ENCODE measurements around the gene IRS1.

IRS1 gene

GRCh38 chr2:226839951-226840350, 40.3 kb upstream of the IRS1 start:
- H3K27ac ChIP-seq = no peak overlapping the region
- CTCF ChIA-PET = no interaction called here
- no peak for TF ChIP-seq CTCF (conservative IDR thresholded peaks at IDR 0.05; ENCODE audit: low read depth)
- no peak for DNase-seq (ENCODE audit: low spot score)
- POLR2A ChIA-PET (ENCODE audit: low non-redundant PET) = interaction anchor here (0.7 kb wide), 1 partner anchor 120 kb away, joined by 3 read pairs; no protein-coding TSS in a partner anchor

- TF ChIP-seq CTCF (conservative IDR thresholded peaks at IDR 0.05; ENCODE audit: low read depth) = no peak
- H3K27ac ChIP-seq = no peak overlapping the region
- no peak for DNase-seq (ENCODE audit: low spot score)
- ChIA-PET POLR2A (ENCODE audit: low non-redundant PET) (no interaction called here), CTCF (interaction anchor here (0.6 kb wide), 1 partner anchor 94 kb away, joined by 4 read pairs; no protein-coding TSS in a partner anchor)
Measured at GRCh38 chr2:226839161-226839560, 39.5 kb upstream of the IRS1 start.

- CTCF ChIA-PET = interaction anchor here (0.6 to 0.7 kb wide), 2 partner anchors 8 to 94 kb away, joined by 4 to 5 read pairs; no protein-coding TSS in a partner anchor
- no peak overlapping the region for H3K27ac ChIP-seq
- DNase-seq (ENCODE audit: low spot score) = no peak
- POLR2A ChIA-PET (ENCODE audit: low non-redundant PET) = no interaction called here
- no peak for TF ChIP-seq CTCF (conservative IDR thresholded peaks at IDR 0.05; ENCODE audit: low read depth)
Measured at GRCh38 chr2:226838722-226839121, 39.1 kb upstream of the IRS1 start.

- CTCF ChIA-PET = interaction anchor here (0.7 kb wide), 1 partner anchor 9 kb away, joined by 5 read pairs; no protein-coding TSS in a partner anchor
- no peak for TF ChIP-seq CTCF (conservative IDR thresholded peaks at IDR 0.05; ENCODE audit: low read depth)
- peak overlapping the region; percentile 63 for H3K27ac ChIP-seq
- DNase-seq (ENCODE audit: low spot score) = no peak
- POLR2A ChIA-PET (ENCODE audit: low non-redundant PET) = no interaction called here
Measured at GRCh38 chr2:226837787-226838603, 38.4 kb upstream of the IRS1 start.

GRCh38 chr2:226837334-226837733, 37.7 kb upstream of the IRS1 start:
- TF ChIP-seq CTCF (conservative IDR thresholded peaks at IDR 0.05; ENCODE audit: low read depth) = no peak
- POLR2A ChIA-PET (ENCODE audit: low non-redundant PET) = no interaction called here
- no peak for DNase-seq (ENCODE audit: low spot score)
- peak overlapping the region; percentile 63 for H3K27ac ChIP-seq
- CTCF ChIA-PET = interaction anchor here (0.7 kb wide), 1 partner anchor 143 kb away, joined by 3 read pairs; no protein-coding TSS in a partner anchor

DNA sequence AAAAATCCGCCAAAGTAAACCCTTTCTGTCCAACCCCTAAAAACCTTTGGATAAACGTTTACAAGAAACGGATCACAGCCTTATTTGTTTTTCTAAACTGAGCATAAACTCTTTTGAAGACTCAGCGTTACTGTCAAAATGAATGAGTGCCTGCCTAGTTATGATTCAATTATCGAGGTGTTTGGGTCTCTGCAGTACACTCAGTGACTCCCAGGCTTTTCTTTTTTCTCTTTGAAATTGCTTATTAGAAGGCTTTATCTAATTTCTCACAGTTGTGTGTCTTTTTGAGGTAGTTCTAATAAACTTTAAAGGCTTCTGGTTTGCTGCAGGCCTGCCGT, 36.9 kb upstream of the IRS1 start:
- DNase-seq (ENCODE audit: low spot score) = no peak
- CTCF ChIA-PET = interaction anchor here (0.7 kb wide), 1 partner anchor 144 kb away, joined by 3 read pairs; no protein-coding TSS in a partner anchor
- POLR2A ChIA-PET (ENCODE audit: low non-redundant PET) = interaction anchor here (0.7 kb wide), 1 partner anchor 23 kb away, joined by 3 read pairs; no protein-coding TSS in a partner anchor
- no peak for TF ChIP-seq CTCF (conservative IDR thresholded peaks at IDR 0.05; ENCODE audit: low read depth)
- H3K27ac ChIP-seq = peak overlapping the region; percentile 98

Data from RWPE1 (cell line).